ENCODE results near the gene NOX5. TPM values are rescaled to one million over a fixed set of nuclear protein-coding genes. Genes with fewer than 3 reads are reported as not detected.

NOX5 gene
- total RNA-seq, 1 donor from 2014 or later = not detected

- no peak for TF ChIP-seq CTCF (IDR thresholded peaks at IDR 0.05; ENCODE audit: borderline replicate concordance)
- Histone ChIP-seq H3K4me3 (no peak overlapping the region), H3K36me3 (no peaks in the 10 kb centered on the region), H3K4me1 (no peaks in the 10 kb centered on the region), H3K27me3 (ENCODE audit: low read depth) (no peaks in the 10 kb centered on the region), H3K9me3 (replicated peaks) (no peaks in the 10 kb centered on the region), H3K27ac (replicated peaks) (no peak overlapping the region)
- DNase-seq = no peak
- intact Hi-C loops (cut with micrococcal nuclease) = no loop called here
Observed at GRCh38 chr15:69021895-69022294, 7.4 kb downstream of the NOX5 start.

GRCh38 chr15:69025320-69025719 lies 10.8 kb downstream of the NOX5 start:
- DNase-seq = no peak
- no peak for TF ChIP-seq CTCF (IDR thresholded peaks at IDR 0.05; ENCODE audit: borderline replicate concordance)
- Histone ChIP-seq H3K9me3 (replicated peaks) (no peaks in the 10 kb centered on the region), H3K27ac (replicated peaks) (no peak overlapping the region), H3K4me1 (no peaks in the 10 kb centered on the region), H3K27me3 (ENCODE audit: low read depth) (no peaks in the 10 kb centered on the region), H3K36me3 (no peaks in the 10 kb centered on the region), H3K4me3 (no peak overlapping the region)
- intact Hi-C loops (cut with micrococcal nuclease) = no loop called here

GRCh38 chr15:69026355-69026754 lies 11.9 kb downstream of the NOX5 start:
- Histone ChIP-seq H3K27me3 (ENCODE audit: low read depth) (peaks cover 3% of the 10 kb centered on the region), H3K27ac (replicated peaks) (no peak overlapping the region), H3K36me3 (no peaks in the 10 kb centered on the region), H3K4me1 (peaks cover 2% of the 10 kb centered on the region), H3K9me3 (replicated peaks) (no peaks in the 10 kb centered on the region), H3K4me3 (no peak overlapping the region)
- intact Hi-C loops (cut with micrococcal nuclease) = no loop called here
- no peak for DNase-seq
- TF ChIP-seq CTCF (IDR thresholded peaks at IDR 0.05; ENCODE audit: borderline replicate concordance) = no peak

- no peak for DNase-seq
- Histone ChIP-seq H3K9me3 (replicated peaks) (no peaks in the 10 kb centered on the region), H3K27ac (replicated peaks) (no peak overlapping the region), H3K4me3 (no peak overlapping the region), H3K4me1 (peaks cover 8% of the 10 kb centered on the region), H3K36me3 (no peaks in the 10 kb centered on the region), H3K27me3 (ENCODE audit: low read depth) (peaks cover 19% of the 10 kb centered on the region)
- intact Hi-C loops (cut with micrococcal nuclease) = no loop called here
- TF ChIP-seq CTCF (IDR thresholded peaks at IDR 0.05; ENCODE audit: borderline replicate concordance) = no peak
Observed at GRCh38 chr15:69027976-69028518, 13.6 kb downstream of the NOX5 start.

- DNase-seq = peak; percentile 24
- no peaks in the 10 kb centered on the region for H3K9me3 ChIP-seq (replicated peaks)
- intact Hi-C loops (cut with micrococcal nuclease) = no loop called here
- H3K4me3 ChIP-seq = peak overlapping the region; percentile 58
- no peaks in the 10 kb centered on the region for H3K36me3 ChIP-seq
- no peak overlapping the region for H3K27ac ChIP-seq (replicated peaks)
- peaks cover 52% of the 10 kb centered on the region for H3K27me3 ChIP-seq (ENCODE audit: low read depth)
- TF ChIP-seq CTCF (IDR thresholded peaks at IDR 0.05; ENCODE audit: borderline replicate concordance) = peak; percentile 63
- peaks cover 8% of the 10 kb centered on the region for H3K4me1 ChIP-seq
Observed at GRCh38 chr15:69031013-69032001, 16.8 kb downstream of the NOX5 start.

Data from left ventricle myocardium inferior (tissue), 1 donor.